A673 (cell line): ENCODE measurements around the gene SMIM20. TPM values are rescaled to one million over a fixed set of nuclear protein-coding genes. Genes with fewer than 3 reads are reported as not detected.

Experiments used
- BruUV-seq: library from RNA; stranded (reverse); fragments of 400-500 nt; replicated peaks from 2 replicates; lab custom pipeline; 2021; lab: Mats Ljungman, UMichigan
- CTCF ChIA-PET: fragments of 300-600 bp; sonication (Branson Sonifier 250); formaldehyde crosslinking; loops from one replicate; lab custom pipeline; 2022; ENCODE audit warnings: antibody characterized with exemption; lab: Charles Lee
- POLR2A ChIA-PET: fragments of 300-600 bp; sonication (Branson Sonifier 250); formaldehyde crosslinking; loops from one replicate; lab custom pipeline; 2022; ENCODE audit warnings: antibody characterized with exemption; ENCODE audit not compliant: low non-redundant PET; lab: Charles Lee
- DNase-seq: peaks from one replicate; pipeline ENCODE4 v3.0.0-alpha.2; 2015; ENCODE audit warnings: low spot score
- H3K27ac ChIP-seq: fragments of 200-600 bp; sonication (generic); 2 replicates; pipeline ENCODE4 v1.5.1; 2016; ENCODE audit warnings: mixed run types, low read depth, mild to moderate bottlenecking, mixed read lengths, antibody characterized with exemption, low read length; ENCODE audit not compliant: poor library complexity, severe bottlenecking
- H3K27me3 ChIP-seq: fragments of 200-600 bp; sonication (generic); replicated peaks from 2 replicates; pipeline ENCODE4 v1.6.1; 2017; ENCODE audit warnings: mixed run types, low read depth, mild to moderate bottlenecking, mixed read lengths, antibody characterized with exemption, low read length; ENCODE audit not compliant: insufficient read depth, poor library complexity
- H3K36me3 ChIP-seq: fragments of 200-600 bp; sonication (generic); 2 replicates; pipeline ENCODE4 v1.6.1; 2016; ENCODE audit warnings: mixed run types, mild to moderate bottlenecking, mixed read lengths, antibody characterized with exemption, low read length; ENCODE audit not compliant: insufficient read depth, poor library complexity, severe bottlenecking
- H3K4me1 ChIP-seq: fragments of 200-600 bp; sonication (generic); 2 replicates; pipeline ENCODE4 v1.6.1; 2017; ENCODE audit warnings: mixed run types, mild to moderate bottlenecking, mixed read lengths, antibody characterized with exemption, low read length; ENCODE audit not compliant: insufficient read depth, poor library complexity, severe bottlenecking
- H3K4me3 ChIP-seq: fragments of 200-600 bp; sonication (generic); 2 replicates; pipeline ENCODE4 v1.5.1; 2016; ENCODE audit warnings: low read depth, mixed run types, mild to moderate bottlenecking, mixed read lengths, low read length; ENCODE audit not compliant: poor library complexity, severe bottlenecking
- H3K9me3 ChIP-seq: fragments of 200-600 bp; sonication (generic); 2 replicates; pipeline ENCODE4 v1.6.1; 2016; ENCODE audit warnings: mixed run types, low read depth, mild to moderate bottlenecking, mixed read lengths, antibody characterized with exemption, low read length; ENCODE audit not compliant: poor library complexity, severe bottlenecking
- EZH2 ChIP-seq: fragments of 200-600 bp; sonication (generic); IDR thresholded peaks from 2 replicates; pipeline ENCODE4 v1.6.1; 2017; ENCODE audit warnings: borderline replicate concordance, low read depth, mild to moderate bottlenecking, mixed read lengths, antibody characterized with exemption, low read length; ENCODE audit not compliant: poor library complexity, severe bottlenecking
- intact Hi-C: fragments of 100-400 bp; cut with micrococcal nuclease; formaldehyde crosslinking; loops from one replicate; pipeline ENCODE4 v1.10.0; 2022; ENCODE audit not compliant: unreplicated experiment
- total RNA-seq: library from RNA; stranded (reverse); gene quantifications from 2 replicates; pipeline ENCODE4 v1.2.3, GENCODE V29; 2021
- TF ChIP-seq, protein P1 (sequence below): fragments of 300-800, 200-600 bp; sonication (generic); conservative IDR thresholded peaks from 2 replicates; pipeline ENCODE4 v1.5.1; 2017; ENCODE audit warnings: low read depth, mild to moderate bottlenecking, antibody characterized with exemption, low read length, moderate library complexity, mixed read lengths

SMIM20 gene
- total RNA-seq, 1 experiment from 2014 or later = 25.2 TPM

DNA sequence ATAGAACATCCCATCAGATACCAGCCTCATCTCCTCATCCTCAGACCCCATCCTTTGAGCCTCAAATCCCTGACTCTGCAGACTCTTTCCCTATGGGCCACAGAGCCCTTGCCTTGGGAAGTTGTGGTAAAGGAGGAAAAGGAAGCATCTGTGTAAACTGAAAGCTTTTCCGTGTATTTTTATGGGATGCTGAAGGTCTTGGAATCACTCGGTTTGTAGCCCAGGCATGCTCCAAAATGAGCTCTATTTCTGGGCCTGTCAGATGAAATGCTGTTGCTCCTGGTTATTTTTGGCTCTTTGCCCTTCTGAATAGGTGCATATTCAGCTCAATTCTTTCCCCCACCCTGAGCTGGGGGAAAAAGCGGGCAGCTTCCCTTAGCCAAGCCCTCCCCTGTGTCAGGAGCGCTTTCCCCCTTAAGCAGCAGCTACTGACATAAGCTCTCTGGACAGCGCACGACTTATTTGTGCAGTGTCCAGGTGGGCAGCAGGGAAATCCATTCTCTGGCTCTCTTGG lies 46.2 kb upstream of the SMIM20 start:
- Histone ChIP-seq H3K27me3 (no peaks in the 10 kb centered on the region), H3K27ac (no peak overlapping the region), H3K4me3 (no peak overlapping the region), H3K36me3 (no peaks in the 10 kb centered on the region), H3K9me3 (no peaks in the 10 kb centered on the region), H3K4me1 (peaks cover 5% of the 10 kb centered on the region)
- CTCF ChIA-PET = no interaction called here
- TF ChIP-seq EZH2 = no peak
- TF ChIP-seq, protein P1, sequence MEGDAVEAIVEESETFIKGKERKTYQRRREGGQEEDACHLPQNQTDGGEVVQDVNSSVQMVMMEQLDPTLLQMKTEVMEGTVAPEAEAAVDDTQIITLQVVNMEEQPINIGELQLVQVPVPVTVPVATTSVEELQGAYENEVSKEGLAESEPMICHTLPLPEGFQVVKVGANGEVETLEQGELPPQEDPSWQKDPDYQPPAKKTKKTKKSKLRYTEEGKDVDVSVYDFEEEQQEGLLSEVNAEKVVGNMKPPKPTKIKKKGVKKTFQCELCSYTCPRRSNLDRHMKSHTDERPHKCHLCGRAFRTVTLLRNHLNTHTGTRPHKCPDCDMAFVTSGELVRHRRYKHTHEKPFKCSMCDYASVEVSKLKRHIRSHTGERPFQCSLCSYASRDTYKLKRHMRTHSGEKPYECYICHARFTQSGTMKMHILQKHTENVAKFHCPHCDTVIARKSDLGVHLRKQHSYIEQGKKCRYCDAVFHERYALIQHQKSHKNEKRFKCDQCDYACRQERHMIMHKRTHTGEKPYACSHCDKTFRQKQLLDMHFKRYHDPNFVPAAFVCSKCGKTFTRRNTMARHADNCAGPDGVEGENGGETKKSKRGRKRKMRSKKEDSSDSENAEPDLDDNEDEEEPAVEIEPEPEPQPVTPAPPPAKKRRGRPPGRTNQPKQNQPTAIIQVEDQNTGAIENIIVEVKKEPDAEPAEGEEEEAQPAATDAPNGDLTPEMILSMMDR = no peak
- no peak for DNase-seq
- POLR2A ChIA-PET = no interaction called here
- BruUV-seq = no TSS peak
- intact Hi-C loops = no loop called here

DNA sequence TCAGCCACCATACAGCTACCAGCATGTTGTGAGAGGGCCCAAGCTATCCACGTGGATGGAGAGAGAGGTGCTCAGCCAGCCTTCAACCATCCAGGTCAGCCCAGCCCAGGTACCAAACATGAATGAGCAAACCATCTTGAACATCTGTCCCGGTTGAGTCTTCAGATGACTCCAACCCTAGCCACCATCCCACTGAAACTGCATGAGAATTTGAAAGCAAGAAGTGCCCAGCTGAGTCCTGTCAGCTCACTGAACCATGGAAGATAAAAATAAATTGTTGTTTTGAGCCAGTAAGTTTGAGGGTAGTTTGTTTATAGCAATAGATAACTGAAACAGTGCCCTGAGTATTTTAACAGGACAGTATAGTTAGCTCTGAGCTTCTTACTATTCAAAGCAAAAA lies 43.9 kb upstream of the SMIM20 start:
- CTCF ChIA-PET = no interaction called here
- intact Hi-C loops = no loop called here
- H3K4me1 ChIP-seq = no peaks in the 10 kb centered on the region
- H3K27ac ChIP-seq = no peak overlapping the region
- TF ChIP-seq EZH2 = no peak
- TF ChIP-seq, protein P1 = no peak
- DNase-seq = no peak
- no peak overlapping the region for H3K4me3 ChIP-seq
- BruUV-seq = no TSS peak
- POLR2A ChIA-PET = no interaction called here
- H3K27me3 ChIP-seq = no peaks in the 10 kb centered on the region
- H3K9me3 ChIP-seq = no peaks in the 10 kb centered on the region
- no peaks in the 10 kb centered on the region for H3K36me3 ChIP-seq

DNA sequence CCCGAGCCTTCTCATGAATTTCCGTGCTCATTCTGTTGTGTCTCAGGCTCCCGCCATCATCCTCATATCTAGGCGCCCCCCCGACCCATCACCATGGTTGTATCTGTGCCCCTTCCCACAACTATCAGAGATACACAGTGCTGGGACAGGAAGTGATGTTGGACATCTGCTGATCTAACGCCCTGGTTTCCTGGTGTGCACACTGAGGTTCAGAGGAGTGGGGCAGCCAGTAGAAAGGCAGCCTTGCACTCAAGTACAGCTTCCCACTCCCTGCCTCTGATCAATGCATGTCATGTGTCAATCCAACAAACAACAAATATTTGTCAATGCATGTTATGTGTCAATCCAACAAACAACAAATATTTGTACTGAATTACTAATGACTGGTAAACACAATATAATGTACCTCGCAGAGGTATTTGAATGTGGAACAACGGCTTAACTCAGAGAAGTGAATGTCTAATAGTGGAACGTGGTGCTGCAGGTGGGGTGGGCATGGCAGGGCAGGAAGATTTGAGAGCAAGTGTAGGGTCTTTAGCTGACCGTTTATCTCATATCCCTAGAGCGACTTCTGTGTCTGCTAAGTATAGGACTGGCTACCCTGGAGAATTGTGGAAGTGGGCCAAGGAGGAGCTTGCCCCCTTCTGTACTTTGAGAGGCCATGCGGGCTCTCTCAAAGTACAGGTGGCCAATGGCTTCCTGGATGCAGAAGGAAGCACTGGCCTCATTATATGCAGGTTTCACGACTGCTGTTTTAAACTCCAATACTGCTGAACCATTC lies 41.0 kb upstream of the SMIM20 start:
- H3K4me1 ChIP-seq = no peaks in the 10 kb centered on the region
- intact Hi-C loops = no loop called here
- ChIA-PET CTCF (no interaction called here), POLR2A (no interaction called here)
- no peak for DNase-seq
- H3K36me3 ChIP-seq = no peaks in the 10 kb centered on the region
- no TSS peak for BruUV-seq
- no peaks in the 10 kb centered on the region for H3K9me3 ChIP-seq
- no peak overlapping the region for H3K27ac ChIP-seq
- TF ChIP-seq, protein P1 = no peak
- TF ChIP-seq EZH2 = no peak
- H3K4me3 ChIP-seq = no peak overlapping the region
- no peaks in the 10 kb centered on the region for H3K27me3 ChIP-seq
